Body of pancreas (tissue), 4 donors: ENCODE measurements around the gene ZBTB22. TPM values are rescaled to one million over a fixed set of nuclear protein-coding genes. Genes with fewer than 3 reads are reported as not detected.

Source experiments
- ATAC-seq: fragments of 150-250 bp; one replicate; pipeline ENCODE4 v1.9.1; 2016
- DNase-seq, 4 donors: peaks; one replicate each; pipeline ENCODE4 v3.0.0-alpha.2; 2019
- H3K27ac ChIP-seq, 4 donors: fragments of 200-600 bp; sonication (generic); 1 replicate in 3 of 4; 2 replicates in 1 of 4; pipeline versions ENCODE4 v1.5.1 to v1.6.1; 2016 to 2019; ENCODE audit warnings: mild to moderate bottlenecking in 1 of 4, mixed read lengths in 1 of 4, moderate library complexity in 1 of 4
- H3K27me3 ChIP-seq, 2 donors: fragments of 200-600 bp; sonication (generic); one replicate each; pipeline ENCODE4 v1.6.0; 2016; ENCODE audit warnings: mild to moderate bottlenecking in 1 of 2
- H3K36me3 ChIP-seq, 2 donors: fragments of 200-600 bp; sonication (generic); replicated peaks in 1 of 2; 2 replicates each; pipeline ENCODE4 v1.5.1; 2016; ENCODE audit warnings: low read depth in 2 of 2; ENCODE audit not compliant: insufficient read depth in 1 of 2
- H3K4me1 ChIP-seq: fragments of 200-600 bp; sonication (generic); one replicate; pipeline ENCODE4 v1.6.0; 2016
- H3K4me3 ChIP-seq, 2 donors: fragments of 200-600 bp; sonication (generic); 1 replicate in 1 of 2; 2 replicates in 1 of 2; pipeline ENCODE4 v1.5.1; 2016 to 2019
- H3K9me3 ChIP-seq, 3 donors: fragments of 200-600 bp; sonication (generic); 1 replicate in 2 of 3; 2 replicates in 1 of 3; pipeline ENCODE4 v1.5.1; 2016
- CTCF ChIP-seq, 7 experiments: fragments of 450-650 bp in 4 of 7; fragments of 200-600 bp in 3 of 7; sonication (generic) in 3 of 7; IDR thresholded peaks; one replicate each; pipeline ENCODE4 v1.5.1; 2016 to 2019; ENCODE audit warnings: antibody characterized with exemption in 7 of 7
- POLR2A ChIP-seq, 3 donors: fragments of 450-650 bp; IDR thresholded peaks; one replicate each; pipeline ENCODE4 v1.6.1; 2016; ENCODE audit warnings: antibody characterized with exemption in 3 of 3, mild to moderate bottlenecking in 2 of 3
- WGBS, 2 donors: methylation state at CpG; one replicate each; pipeline ENCODE4 v1.1.5; 2017; 5-methylcytosine and 5-hydroxymethylcytosine counted together
- intact Hi-C: fragments of 100-400 bp; cut with DNase I; formaldehyde crosslinking; loops from one replicate; pipeline ENCODE4 v1.15.1; 2023
- total RNA-seq, 2 donors: library from RNA; depleted of rRNA; stranded (reverse); fragments of >200 nt; gene quantifications; one replicate each; pipeline ENCODE4 v1.1.0, GENCODE V29; 2016

Gene ZBTB22
- total RNA-seq, 2 donors from 2014 or later = 12.7 to 14.8 TPM

DNA sequence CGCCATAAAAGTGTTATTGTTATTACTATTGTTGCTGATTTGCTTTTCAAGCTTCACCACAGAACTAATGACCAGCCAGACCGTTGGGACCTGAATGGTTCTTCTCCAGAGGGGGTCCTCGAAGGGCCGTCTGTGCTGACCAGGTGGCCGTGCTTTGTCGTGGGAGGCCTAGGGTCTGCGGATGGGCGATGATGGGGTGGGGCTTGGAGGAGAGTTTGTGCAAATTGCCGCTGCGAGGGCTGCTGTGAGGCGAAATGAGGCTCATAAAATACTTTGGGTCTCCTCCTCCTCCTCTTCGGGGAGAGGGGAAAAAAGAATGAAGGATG, 6.0 kb upstream of the ZBTB22 start:
- Histone ChIP-seq H3K4me1 (peaks cover 43% of the 10 kb centered on the region), H3K9me3 (no peaks in the 10 kb centered on the region), H3K36me3 (peaks cover 3 to 4% of the 10 kb centered on the region in 2 donors), H3K27ac (peak overlapping the region; percentile 73 to 88 (median 86)), H3K4me3 (peak overlapping the region; percentile 14 to 30), H3K27me3 (no peaks in the 10 kb centered on the region)
- no peak for DNase-seq
- intact Hi-C loops = no loop called here
- WGBS, 2 donors = 0 to 2% methylated on average over 10 to 12 of the region's 12 CpGs
- ATAC-seq = no peak
- TF ChIP-seq CTCF (IDR thresholded peaks at IDR 0.05) (no peak), POLR2A (IDR thresholded peaks at IDR 0.05) (no peak)

GRCh38 chr6:33321227-33321626, 3.7 kb upstream of the ZBTB22 start:
- DNase-seq (no peak), ATAC-seq (no peak)
- 69 to 78% methylated on average over 7 to 9 of the region's 9 CpGs for WGBS, 2 donors
- no peak for TF ChIP-seq POLR2A (IDR thresholded peaks at IDR 0.05)
- TF ChIP-seq CTCF (IDR thresholded peaks at IDR 0.05) = no peak
- peak overlapping the region in 1 of 4 donors; percentile 71 for H3K27ac ChIP-seq
- H3K9me3 ChIP-seq = no peaks in the 10 kb centered on the region
- no peak overlapping the region for H3K4me3 ChIP-seq
- peaks cover 57% of the 10 kb centered on the region for H3K4me1 ChIP-seq
- intact Hi-C loops = no loop called here
- H3K27me3 ChIP-seq = no peaks in the 10 kb centered on the region
- H3K36me3 ChIP-seq = peaks cover 3 to 4% of the 10 kb centered on the region in 2 donors

DNA sequence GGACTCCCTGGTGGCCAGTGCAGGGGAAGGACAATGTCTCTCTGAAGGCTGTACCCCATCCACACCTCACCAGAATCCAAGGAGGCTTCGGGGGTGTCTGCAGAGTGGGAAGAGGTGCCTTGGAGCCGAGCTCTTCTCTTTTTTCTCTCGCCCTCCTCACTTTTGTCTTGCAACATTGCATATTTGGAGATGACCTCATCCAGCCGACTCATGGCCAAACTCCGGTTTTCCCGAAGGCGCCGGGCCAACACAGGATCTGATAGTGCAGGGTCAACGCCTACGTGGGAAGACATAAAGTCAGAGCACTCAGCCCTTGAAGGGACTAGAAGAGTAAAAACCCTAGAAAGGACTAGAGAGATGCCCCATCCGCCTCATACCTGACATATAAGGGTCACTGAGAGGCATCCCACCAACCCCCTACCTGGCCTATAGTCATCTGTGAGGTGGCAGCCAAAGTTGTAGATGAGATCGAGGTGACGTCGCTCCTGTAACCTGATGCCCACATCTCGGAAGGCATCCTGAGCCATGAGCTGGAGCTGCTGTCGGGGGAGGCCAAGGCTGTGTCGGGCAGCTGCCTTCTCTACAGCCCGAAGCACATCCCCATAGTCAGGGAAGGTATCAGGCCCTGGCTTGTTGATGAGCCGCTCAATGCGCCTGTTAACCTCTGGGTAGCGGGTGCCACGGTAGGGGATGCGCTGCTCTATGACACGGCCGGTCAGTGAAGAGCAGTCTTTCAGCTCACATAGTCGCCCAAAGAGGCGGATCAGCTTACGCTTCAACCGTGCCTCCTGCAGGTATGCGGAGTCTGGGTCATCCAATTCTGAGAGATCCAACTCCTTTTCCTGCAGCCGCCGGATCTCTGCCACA, 3.0 kb upstream of the ZBTB22 start:
- 70 to 73% methylated on average over 31 to 32 of the region's 32 CpGs for WGBS, 2 donors
- Histone ChIP-seq H3K36me3 (peaks cover 3 to 4% of the 10 kb centered on the region in 2 donors), H3K4me3 (no peak overlapping the region), H3K9me3 (no peaks in the 10 kb centered on the region), H3K27ac (peak overlapping the region in 3 of 4 donors; percentile 34 to 71 (median 50)), H3K27me3 (no peaks in the 10 kb centered on the region), H3K4me1 (peaks cover 58% of the 10 kb centered on the region)
- no peak for TF ChIP-seq CTCF (IDR thresholded peaks at IDR 0.05)
- peak in 1 of 3 donors; percentile 4 for TF ChIP-seq POLR2A (IDR thresholded peaks at IDR 0.05)
- no peak for ATAC-seq
- DNase-seq = peak; percentile 64 to 76 (median 72)
- intact Hi-C loops = no loop called here

DNA sequence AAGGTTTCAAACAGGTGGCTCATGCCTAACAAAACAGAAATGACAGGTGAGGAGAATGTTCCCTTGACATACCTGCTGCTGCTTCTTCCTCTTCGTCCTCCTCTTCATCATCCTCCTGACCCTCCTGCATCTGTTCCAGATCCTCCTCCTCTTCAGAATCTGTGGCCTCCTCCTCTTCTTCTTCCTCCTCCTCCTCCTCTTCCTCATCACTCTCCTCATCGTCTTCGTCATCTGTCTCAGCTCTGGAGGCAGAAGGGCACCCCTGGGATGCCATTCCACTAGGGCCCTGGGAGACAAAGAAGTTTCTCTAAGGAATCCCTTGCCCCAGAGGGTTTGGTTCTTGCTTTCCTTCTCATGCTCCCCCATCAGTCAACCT, 2.4 kb upstream of the ZBTB22 start:
- WGBS, 2 donors = 81 to 91% methylated on average over 3 of the region's 3 CpGs
- no peaks in the 10 kb centered on the region for H3K9me3 ChIP-seq
- H3K4me1 ChIP-seq = peaks cover 64% of the 10 kb centered on the region
- no peak overlapping the region for H3K4me3 ChIP-seq
- peak overlapping the region in 3 of 4 donors; percentile 34 to 71 (median 50) for H3K27ac ChIP-seq
- no peaks in the 10 kb centered on the region for H3K27me3 ChIP-seq
- intact Hi-C loops = no loop called here
- TF ChIP-seq CTCF (IDR thresholded peaks at IDR 0.05) (no peak), POLR2A (IDR thresholded peaks at IDR 0.05) (no peak)
- H3K36me3 ChIP-seq = peaks cover 3 to 4% of the 10 kb centered on the region in 2 donors
- no peak for ATAC-seq
- no peak for DNase-seq
